Stimulated activated CD8-positive, alpha-beta memory T cell treated with anti-CD3 and anti-CD28 coated beads, Interleukin-15, amount 100 ng/mL, for 4 hours (primary cell): Measurements from ENCODE around the gene KDM4C.

Experiments used
- DNase-seq, 2 donors: peaks; one replicate each; pipeline ENCODE4 v3.0.0-alpha.2; 2020; ENCODE audit warnings: low read depth in 2 of 2

The KDM4C gene

GRCh38 chr9:7097785-7098752 lies 340.3 kb downstream of the KDM4C start:
- DNase-seq = no peak

- DNase-seq = no peak
Observed at GRCh38 chr9:7103367-7103766, 345.6 kb downstream of the KDM4C start.

- DNase-seq = no peak
Observed at GRCh38 chr9:7103771-7104170, 346.0 kb downstream of the KDM4C start.

- no peak for DNase-seq
Observed at GRCh38 chr9:7104625-7105024, 346.9 kb downstream of the KDM4C start.

- DNase-seq = no peak
Observed at GRCh38 chr9:7105095-7105494, 347.3 kb downstream of the KDM4C start.

GRCh38 chr9:7108936-7109335 lies 351.2 kb downstream of the KDM4C start:
- DNase-seq = no peak

GRCh38 chr9:7111413-7111812 lies 353.6 kb downstream of the KDM4C start:
- no peak for DNase-seq

- DNase-seq = no peak
Observed at GRCh38 chr9:7115606-7116005, 357.8 kb downstream of the KDM4C start.

GRCh38 chr9:7117676-7118561 lies 360.1 kb downstream of the KDM4C start:
- DNase-seq = no peak

- no peak for DNase-seq
Observed at GRCh38 chr9:7118633-7119032, 360.9 kb downstream of the KDM4C start.

GRCh38 chr9:7119612-7120011 lies 361.8 kb downstream of the KDM4C start:
- no peak for DNase-seq

- no peak for DNase-seq
Observed at GRCh38 chr9:7121055-7121454, 363.3 kb downstream of the KDM4C start.

- no peak for DNase-seq
Observed at GRCh38 chr9:7121664-7122063, 363.9 kb downstream of the KDM4C start.

GRCh38 chr9:7123743-7124142 lies 366.0 kb downstream of the KDM4C start:
- no peak for DNase-seq

GRCh38 chr9:7125231-7125630 lies 367.5 kb downstream of the KDM4C start:
- no peak for DNase-seq

GRCh38 chr9:7129391-7129790 lies 371.6 kb downstream of the KDM4C start:
- no peak for DNase-seq

- no peak for DNase-seq
Observed at GRCh38 chr9:7130266-7130820, 372.6 kb downstream of the KDM4C start.

GRCh38 chr9:7132605-7133004 lies 374.8 kb downstream of the KDM4C start:
- DNase-seq = no peak

GRCh38 chr9:7135735-7136134 lies 378.0 kb downstream of the KDM4C start:
- no peak for DNase-seq

- DNase-seq = no peak
Observed at GRCh38 chr9:7137040-7137439, 379.3 kb downstream of the KDM4C start.

- no peak for DNase-seq
Observed at GRCh38 chr9:7137571-7137970, 379.8 kb downstream of the KDM4C start.

- no peak for DNase-seq
Observed at GRCh38 chr9:7139886-7140285, 382.1 kb downstream of the KDM4C start.
